ENCODE data around the gene UBE2D2.

The UBE2D2 gene

DNA sequence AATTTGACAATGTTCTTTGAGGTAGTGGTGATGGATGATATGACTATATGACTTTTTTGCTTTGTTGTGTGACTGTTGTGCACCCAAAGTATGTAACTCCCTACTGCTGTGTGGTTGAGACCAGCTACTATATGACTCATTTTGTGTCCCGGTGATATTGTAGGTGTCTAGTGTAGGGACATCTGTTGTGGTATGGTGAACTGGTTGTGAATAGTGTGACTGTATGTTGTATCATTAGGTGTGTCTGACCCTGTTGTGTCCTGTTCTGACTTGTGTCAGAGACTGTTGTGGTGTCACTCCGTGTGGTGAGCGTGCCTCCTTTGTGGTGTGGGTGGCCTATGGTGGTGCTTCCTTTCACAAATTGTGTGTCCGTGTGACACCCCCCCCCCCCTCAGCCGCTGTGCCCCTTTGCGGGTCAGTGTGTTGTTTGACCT, 75.9 kb downstream of the UBE2D2 start:
- peak; percentile 9 for DNase-seq

GRCh38 chr5:139637438-139638089, 76.4 kb downstream of the UBE2D2 start:
- peak; percentile 52 for DNase-seq

DNA sequence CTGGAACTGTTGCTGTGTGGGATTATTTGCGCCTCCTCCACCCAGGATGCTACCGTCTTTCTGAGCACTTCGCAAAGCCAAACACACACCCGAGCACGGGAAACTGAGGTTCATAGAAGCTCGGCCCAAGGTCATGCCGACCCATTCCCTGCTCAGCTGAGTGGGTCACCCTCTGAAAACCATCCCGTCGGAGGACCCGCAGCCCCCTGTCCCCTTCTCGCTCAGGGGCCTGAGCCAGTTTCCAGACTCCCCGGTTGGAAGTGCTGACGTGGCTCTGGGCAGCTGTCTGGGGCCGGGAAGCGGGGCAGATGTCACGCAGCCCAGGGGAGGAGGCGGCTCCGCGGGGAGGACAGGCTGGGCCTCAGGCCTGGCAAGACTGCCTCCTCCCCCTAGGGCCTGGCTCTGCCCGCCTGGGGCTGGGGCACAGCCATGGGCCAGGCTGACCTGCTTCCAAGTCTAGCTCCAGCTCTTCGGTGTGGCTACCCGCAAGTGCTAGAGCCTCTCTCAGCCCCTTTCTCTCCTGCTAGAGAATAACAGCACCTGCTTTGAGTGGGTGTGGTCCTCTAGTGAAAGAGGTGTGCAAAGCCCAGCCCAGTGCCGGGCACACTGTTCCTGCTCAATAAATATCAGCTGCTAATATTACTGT, 77.1 kb downstream of the UBE2D2 start:
- DNase-seq: peak; percentile 51

- peak; percentile 73 for DNase-seq
Measured at GRCh38 chr5:139638736-139639618, 77.8 kb downstream of the UBE2D2 start.

DNA sequence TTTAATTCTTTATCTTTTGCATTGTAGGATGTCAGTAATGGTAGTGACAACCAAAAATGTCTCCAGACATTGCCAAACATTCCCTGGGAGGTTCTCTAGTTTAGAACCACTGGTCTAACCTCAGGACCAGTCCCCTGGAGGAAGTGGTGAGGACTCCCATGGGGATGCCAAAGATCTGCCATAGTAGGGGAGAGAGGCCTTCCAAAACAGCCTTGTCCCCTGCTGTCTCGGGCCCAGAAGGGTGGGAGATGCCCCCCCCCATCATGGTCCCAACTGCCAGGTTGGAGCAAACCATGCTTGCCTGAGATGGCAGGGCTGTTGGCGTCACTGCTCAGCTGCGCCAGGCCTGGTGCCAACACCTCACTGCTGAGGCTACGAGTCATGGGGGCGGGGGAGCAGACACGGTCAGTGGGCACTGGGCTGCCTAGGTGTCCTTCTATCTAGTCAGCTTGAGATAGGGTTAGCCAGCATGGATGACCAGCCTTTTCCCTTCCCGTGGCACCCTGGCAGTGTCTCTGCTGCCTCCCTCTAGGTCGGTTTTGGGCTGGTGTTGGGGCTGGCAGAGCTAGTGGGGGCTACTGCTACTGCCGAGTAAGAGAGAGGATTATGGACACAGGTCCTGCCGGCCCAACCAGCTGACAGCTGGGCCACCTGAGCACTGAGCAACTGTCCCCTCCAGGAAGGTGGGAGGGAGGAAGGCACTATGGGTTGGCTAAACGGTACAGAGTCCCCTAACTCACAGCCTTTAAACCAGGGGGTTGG, 78.7 kb downstream of the UBE2D2 start:
- DNase-seq: peak; percentile 11

DNA sequence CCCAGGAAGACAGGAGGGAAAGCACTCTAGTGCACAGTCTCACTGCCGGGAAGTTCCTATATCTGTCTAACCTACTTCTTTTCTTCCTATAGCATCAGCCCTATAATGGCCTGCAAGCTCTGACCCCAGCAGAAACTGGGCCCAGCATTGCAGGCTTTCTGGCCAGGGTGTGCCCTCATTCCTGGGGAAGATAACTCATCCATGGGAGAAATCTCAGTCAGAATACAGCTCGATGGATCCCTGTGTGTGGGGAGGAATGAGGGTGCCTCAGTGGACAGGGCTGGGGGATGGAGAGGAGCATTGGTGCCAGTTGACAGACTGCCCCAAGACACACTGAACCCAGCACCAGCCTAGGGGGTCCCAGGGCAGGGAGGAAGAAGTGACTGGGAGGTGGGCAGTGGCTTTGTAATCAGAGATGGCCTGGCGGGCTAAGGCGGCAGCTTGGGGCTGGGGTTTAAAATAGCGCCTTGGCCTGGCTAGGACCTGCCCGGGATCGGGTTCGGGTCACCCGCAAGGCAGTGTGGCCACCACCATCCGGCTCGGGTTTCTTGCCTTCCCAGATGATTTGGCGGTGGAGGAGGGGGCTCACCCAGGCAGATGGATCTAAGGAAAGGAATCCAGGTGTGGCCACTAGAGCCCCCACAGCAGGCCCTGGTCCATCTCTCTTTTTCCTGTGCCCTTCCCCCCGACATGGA, 79.4 kb downstream of the UBE2D2 start:
- no peak for DNase-seq

- DNase-seq: no peak
Measured at GRCh38 chr5:139641116-139642080, 80.3 kb downstream of the UBE2D2 start.

GRCh38 chr5:139642213-139642612, 81.1 kb downstream of the UBE2D2 start:
- DNase-seq: no peak

DNA sequence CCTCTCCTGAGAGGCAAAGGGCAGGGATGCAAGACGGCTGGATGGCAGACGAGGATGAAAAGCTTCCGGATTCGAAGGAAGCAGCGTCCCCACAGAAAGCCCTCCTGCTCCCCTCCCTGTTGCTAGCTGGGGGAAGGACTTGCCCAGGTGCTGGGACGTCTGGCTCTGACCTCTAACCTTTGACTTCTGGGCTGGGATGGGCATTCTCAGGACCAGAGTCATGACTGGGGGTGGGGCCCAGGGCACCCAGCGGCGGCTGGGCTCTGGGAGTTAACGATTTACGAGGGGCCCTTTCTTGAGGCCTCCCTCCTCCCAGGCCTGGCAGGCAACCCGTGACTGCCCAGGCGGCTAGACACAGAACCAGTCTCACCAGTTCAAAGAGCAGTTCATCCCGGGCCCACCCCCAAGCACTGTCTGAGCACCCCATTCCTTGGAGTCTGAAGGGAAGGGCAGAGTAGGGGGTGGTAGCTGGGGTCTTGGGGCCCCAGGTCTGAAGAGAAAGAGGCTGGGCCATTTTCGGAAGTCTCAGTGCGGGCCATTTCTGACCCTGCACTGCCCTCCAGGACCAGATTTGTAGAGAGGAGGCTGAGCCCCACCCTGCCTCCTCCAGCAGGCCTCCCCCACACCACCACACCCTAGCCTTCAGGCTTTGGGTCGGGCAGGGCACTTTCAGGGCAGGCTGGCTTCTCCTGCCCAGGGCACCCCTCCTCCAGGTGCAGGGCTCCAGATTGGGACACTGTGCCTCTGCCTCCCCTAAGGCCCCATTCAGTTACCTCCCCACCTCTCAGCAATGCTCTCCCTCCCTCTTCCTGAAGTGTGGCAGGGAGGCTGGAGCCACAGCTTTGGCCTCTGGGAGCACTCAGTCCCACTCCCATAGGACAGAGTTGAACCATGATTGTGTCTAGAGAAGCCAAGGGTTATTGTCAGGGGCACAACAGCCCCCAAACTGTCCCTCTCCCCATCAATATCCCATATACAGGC, 82.0 kb downstream of the UBE2D2 start:
- DNase-seq: no peak

GRCh38 chr5:139644001-139644456, 82.9 kb downstream of the UBE2D2 start:
- no peak for DNase-seq

- no peak for DNase-seq
Measured at GRCh38 chr5:139644646-139645429, 83.7 kb downstream of the UBE2D2 start.

DNA sequence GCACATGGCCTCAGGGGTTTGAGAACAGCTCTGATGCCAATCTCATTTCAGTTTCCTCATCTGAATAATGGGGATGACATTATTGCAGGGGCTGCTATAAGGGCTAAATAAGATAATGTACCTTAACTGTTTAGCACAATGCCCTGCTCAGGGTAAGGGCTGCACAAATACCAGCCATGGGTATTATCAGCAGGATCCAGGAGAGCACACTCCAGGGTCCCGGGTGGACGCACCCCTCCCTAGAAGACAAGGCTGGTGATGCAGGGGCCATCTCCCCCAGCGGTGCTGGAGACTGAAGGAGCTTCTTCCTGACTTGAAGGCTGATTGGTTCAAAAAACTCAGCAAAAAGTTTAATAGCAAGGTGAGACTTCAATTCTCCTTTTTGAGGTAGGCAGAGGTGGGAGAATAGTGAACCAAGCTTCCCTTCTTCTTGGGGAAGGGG, 84.3 kb downstream of the UBE2D2 start:
- no peak for DNase-seq

DNA sequence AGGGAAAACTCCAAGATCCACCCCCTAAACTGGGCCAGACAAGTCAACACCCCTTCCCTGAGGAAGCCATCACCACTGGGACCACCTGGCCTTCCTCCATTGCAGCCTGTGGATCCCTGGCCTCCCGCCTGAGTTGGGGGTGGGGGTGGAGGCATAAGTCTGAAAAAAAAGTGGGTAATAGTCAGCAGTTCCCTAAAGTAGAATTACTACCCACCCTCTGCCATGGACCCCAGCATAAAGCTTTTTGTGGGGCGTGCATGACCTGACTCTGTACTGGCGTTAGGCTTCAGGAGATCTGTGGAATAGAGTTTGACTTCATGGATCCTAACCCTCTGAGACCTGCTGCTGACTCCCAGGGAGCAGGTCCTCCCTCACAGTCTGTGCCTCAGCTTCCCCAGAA, 85.0 kb downstream of the UBE2D2 start:
- DNase-seq: no peak

GRCh38 chr5:139646912-139647505, 85.9 kb downstream of the UBE2D2 start:
- no peak for DNase-seq

DNA sequence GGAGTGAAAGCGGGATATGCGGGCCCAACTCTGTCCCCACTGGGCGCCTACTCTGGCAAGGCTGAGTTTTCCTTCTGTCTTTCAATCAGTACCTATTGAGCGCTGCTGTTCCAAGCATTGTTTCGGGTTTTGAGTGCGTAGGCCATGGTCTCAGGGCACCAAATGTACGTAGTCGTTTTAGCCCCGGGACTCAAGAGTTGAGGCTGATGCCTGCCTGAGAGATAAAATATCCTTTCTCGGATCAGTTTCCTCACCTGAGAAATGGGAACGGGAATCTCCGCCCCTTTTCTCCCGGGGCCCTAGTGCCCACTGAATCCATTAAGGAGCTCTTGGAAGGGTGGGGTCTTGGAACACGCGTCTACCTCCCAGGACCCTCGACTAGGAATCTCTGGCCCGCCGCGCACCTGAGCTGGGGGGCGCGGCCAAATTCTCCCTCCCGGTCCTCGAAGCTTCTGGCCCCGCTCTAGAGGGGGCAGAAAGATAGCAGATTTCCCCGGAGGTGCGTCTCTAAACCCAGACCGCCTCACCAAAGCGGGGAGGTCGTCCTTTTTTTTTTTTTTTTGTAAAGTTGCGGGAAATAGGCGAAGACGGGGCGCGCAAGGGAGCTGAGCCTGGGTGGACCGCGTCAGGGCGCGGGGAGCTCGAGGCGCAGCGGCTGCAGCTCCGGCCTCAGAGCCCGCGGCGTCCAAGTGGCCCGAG, 86.5 kb downstream of the UBE2D2 start:
- DNase-seq: no peak

DNA sequence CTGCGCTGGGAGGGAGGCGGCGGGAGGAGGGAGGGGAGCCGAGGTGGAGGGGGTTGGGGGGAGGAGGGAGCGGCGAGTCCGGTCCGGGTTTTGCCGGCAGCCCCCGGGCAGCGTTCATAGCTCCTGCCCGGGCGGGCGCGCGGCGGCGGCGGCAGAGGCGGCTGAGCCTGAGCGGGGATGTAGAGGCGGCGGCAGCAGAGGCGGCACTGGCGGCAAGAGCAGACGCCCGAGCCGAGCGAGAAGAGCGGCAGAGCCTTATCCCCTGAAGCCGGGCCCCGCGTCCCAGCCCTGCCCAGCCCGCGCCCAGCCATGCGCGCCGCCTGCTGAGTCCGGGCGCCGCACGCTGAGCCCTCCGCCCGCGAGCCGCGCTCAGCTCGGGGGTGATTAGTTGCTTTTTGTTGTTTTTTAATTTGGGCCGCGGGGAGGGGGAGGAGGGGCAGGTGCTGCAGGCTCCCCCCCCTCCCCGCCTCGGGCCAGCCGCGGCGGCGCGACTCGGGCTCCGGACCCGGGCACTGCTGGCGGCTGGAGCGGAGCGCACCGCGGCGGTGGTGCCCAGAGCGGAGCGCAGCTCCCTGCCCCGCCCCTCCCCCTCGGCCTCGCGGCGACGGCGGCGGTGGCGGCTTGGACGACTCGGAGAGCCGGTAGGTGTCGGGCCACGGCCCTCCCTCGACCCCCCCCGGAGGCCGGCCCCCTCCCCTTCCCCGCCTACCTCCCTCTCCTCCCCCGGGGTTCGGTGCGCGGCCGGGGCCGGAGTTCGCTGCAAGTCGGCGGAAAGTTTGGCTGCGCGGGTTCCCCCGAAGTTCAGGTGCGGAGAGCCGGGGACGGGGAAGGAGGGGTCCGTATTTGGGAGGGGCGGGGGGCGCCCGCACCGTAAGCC, 87.3 kb downstream of the UBE2D2 start, which contains the start of gene CXXC5:
Gene CXXC5 (plus strand): TSS at position 145 of the 877 bp plus-strand sequence. CDS start 32,175 bp downstream, outside the sequence.
- DNase-seq: peak; percentile 44

All from NCI-H446 treated with DMSO at 0.1 percent for 48 hours (cell line).